OCI-LY1 (cell line): Measurements from ENCODE around the gene LRP8.

Experiments
- H2AFZ ChIP-seq: fragments of 200-600 bp; sonication (generic), shearing (Covaris generic); 2 replicates; pipeline ENCODE4 v1.6.0; 2014; ENCODE audit warnings: antibody characterized with exemption, mild to moderate bottlenecking, low read length
- H3F3A ChIP-seq: fragments of 200-600 bp; sonication (generic), shearing (Covaris generic); 2 replicates; pipeline ENCODE4 v1.6.0; 2014; ENCODE audit warnings: mild to moderate bottlenecking, antibody characterized with exemption, low read length, moderate library complexity; ENCODE audit not compliant: insufficient read depth
- H3K27ac ChIP-seq: fragments of 200-600 bp; sonication (generic); 2 replicates; pipeline ENCODE4 v1.5.1; 2014; ENCODE audit warnings: low read length, mixed run types, mild to moderate bottlenecking, low read depth; ENCODE audit not compliant: poor library complexity, severe bottlenecking
- H3K27me3 ChIP-seq: fragments of 200-600 bp; sonication (generic); 2 replicates; pipeline ENCODE4 v1.6.0; 2014; ENCODE audit warnings: antibody characterized with exemption, mild to moderate bottlenecking, low read length, moderate library complexity; ENCODE audit not compliant: insufficient read depth
- H3K36me3 ChIP-seq: fragments of 200-600 bp; sonication (generic); 2 replicates; pipeline ENCODE4 v1.6.1; 2014; ENCODE audit warnings: mild to moderate bottlenecking, antibody characterized with exemption, low read length, moderate library complexity, mixed read lengths; ENCODE audit not compliant: insufficient read depth
- H3K4me1 ChIP-seq: fragments of 200-600 bp; sonication (generic); 2 replicates; pipeline ENCODE4 v1.5.1; 2014; ENCODE audit warnings: mild to moderate bottlenecking, low read length, moderate library complexity; ENCODE audit not compliant: insufficient read depth, severe bottlenecking
- H3K4me2 ChIP-seq: fragments of 200-600 bp; sonication (generic), shearing (Covaris generic); 2 replicates; pipeline ENCODE4 v1.6.1; 2014; ENCODE audit warnings: low read length
- H3K4me3 ChIP-seq: fragments of 200-600 bp; sonication (generic); 2 replicates; pipeline ENCODE4 v1.5.1; 2014; ENCODE audit warnings: low read length, low read depth, mild to moderate bottlenecking, mixed read lengths; ENCODE audit not compliant: poor library complexity, severe bottlenecking
- H3K79me2 ChIP-seq: fragments of 200-600 bp; shearing (Covaris generic); 2 replicates; pipeline ENCODE4 v1.6.1; 2016; ENCODE audit warnings: mixed run types, low read length, mixed read lengths; ENCODE audit not compliant: insufficient read depth
- H3K9ac ChIP-seq: fragments of 200-600 bp; sonication (generic), shearing (Covaris generic); 2 replicates; pipeline ENCODE4 v1.6.1; 2014; ENCODE audit warnings: mild to moderate bottlenecking, low read length, mixed read lengths
- H3K9me2 ChIP-seq: fragments of 200-600 bp; sonication (generic), shearing (Covaris generic); 2 replicates; pipeline ENCODE4 v1.6.1; 2014; ENCODE audit warnings: low read depth, mild to moderate bottlenecking, low read length, mixed read lengths
- H3K9me3 ChIP-seq: fragments of 200-600 bp; shearing (Covaris generic); 2 replicates; pipeline ENCODE4 v1.6.1; 2014; ENCODE audit warnings: low read length, mixed read lengths
- H4K20me1 ChIP-seq: fragments of 200-600 bp; sonication (generic), shearing (Covaris generic); 2 replicates; pipeline ENCODE4 v1.6.0; 2016; ENCODE audit warnings: mild to moderate bottlenecking, low read length; ENCODE audit not compliant: insufficient read depth
- CTCF ChIP-seq: fragments of 200-600 bp; sonication (generic), shearing (Covaris generic); IDR thresholded peaks from 2 replicates; pipeline ENCODE4 v1.5.1; 2017; ENCODE audit warnings: mild to moderate bottlenecking, antibody characterized with exemption, low read length, moderate library complexity, mixed read lengths
- EZH2 ChIP-seq: fragments of 200-600 bp; sonication (generic), shearing (Covaris generic); IDR thresholded peaks from 2 replicates; pipeline ENCODE4 v1.8.0; 2017; ENCODE audit warnings: borderline replicate concordance, mixed run types, mild to moderate bottlenecking, antibody characterized with exemption, low read length, moderate library complexity, mixed read lengths

Gene LRP8

DNA sequence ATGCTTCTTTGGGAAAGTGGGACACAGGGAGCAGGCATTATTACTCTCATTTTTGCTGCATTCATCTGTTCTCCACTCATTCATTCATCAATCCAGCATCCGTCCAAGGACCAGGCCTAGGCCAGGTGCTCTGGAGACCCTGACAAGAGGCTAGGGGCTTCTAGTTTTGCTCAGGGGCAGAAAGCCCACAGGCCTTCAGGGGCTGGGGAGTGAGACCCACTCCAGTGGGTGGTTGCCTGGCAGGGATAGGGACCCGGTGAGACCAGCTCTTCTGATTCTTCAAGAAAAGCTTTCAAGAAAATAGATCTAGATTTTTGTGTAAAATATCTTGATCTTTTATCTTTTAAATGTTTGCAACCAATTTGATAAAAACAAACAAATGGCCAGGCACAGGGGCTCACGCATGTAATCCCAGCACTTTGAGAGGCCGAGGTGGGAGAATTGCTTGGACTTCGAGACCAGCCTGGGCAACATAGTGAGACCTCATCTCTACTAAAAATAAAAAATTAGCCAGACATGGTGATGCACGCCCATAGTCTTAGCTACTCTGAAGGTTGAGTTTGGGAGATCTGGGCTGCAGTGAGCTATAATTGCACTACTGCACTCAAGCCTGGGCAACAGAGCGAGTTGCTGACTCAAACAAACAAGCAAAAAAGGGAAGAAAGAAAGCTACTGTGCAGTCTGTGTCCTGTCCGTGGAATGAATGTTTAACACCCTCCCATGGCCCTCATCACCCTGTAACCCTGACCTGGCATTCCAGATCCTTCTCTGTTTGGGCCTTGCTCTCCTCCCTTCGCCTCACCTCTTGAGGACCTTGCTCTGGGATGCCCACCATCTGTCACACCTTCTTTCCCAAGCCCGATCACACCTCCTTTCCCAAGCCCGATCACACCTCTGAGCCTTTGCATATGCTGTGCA is 17.3 kb upstream of the LRP8 start:
- Histone ChIP-seq H4K20me1 (no peaks in the 10 kb centered on the region), H3K9me3 (no peaks in the 10 kb centered on the region)
- TF ChIP-seq EZH2 = no peak
- no peak for TF ChIP-seq CTCF

DNA sequence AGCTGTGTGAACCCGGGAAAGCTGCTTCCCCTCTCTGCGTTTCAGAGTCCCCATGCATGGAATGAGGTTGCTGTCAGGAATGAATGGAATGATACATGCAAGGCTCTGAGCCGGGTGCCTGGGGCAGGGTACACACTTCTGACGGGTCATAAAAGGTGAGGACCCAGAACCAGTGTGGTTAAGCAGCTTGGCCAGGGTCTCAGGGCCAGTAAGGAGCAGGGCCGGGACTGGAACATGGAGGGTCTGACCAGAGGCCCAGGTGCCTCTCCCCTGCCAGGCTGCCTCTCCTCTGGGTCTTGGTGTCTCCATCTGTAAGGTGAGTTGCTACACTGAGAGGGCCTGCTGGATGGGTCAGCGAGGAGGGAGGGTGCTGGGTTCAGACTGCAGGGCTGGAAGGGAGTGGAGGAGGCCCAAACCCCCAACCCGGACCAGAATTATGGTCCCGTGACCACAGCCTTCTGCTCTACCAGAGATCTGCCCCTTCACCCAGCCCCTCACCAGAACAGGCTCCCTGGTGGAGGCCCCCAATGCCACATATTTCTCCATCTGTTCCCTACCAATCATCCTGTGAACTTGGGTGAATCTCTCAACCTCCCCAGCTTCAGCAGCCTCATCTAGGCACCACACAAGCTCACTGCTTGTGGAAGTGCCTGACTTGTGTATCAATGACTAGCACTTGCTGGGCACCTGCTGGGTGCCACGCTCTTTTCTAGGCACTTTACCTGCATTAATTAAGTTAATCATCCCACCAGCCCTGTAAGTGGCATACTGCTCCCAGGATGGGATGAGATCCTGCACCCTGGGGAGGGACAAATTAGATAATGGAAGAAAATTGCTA is 16.2 kb upstream of the LRP8 start:
- Histone ChIP-seq H3K4me3 (no peak overlapping the region), H3K9me2 (no peaks in the 10 kb centered on the region), H3K27ac (no peak overlapping the region), H2AFZ (no peak overlapping the region), H3K9me3 (no peaks in the 10 kb centered on the region), H3K4me1 (no peaks in the 10 kb centered on the region), H3K27me3 (no peaks in the 10 kb centered on the region), H3K4me2 (no peak overlapping the region), H4K20me1 (no peaks in the 10 kb centered on the region), H3K36me3 (no peaks in the 10 kb centered on the region; the same call in 1 of the 2 replicates), H3K9ac (no peak overlapping the region), H3K79me2 (no peaks in the 10 kb centered on the region), H3F3A (no peaks in the 10 kb centered on the region)
- TF ChIP-seq EZH2 (no peak), CTCF (no peak)

More for the DNA sequence above, 17.3 kb upstream of the LRP8 start:
- Histone ChIP-seq H3K27ac (no peak overlapping the region), H3K4me1 (no peaks in the 10 kb centered on the region), H3K4me2 (no peak overlapping the region), H3K9me2 (no peaks in the 10 kb centered on the region), H3K36me3 (no peaks in the 10 kb centered on the region), H3K79me2 (no peaks in the 10 kb centered on the region), H3K27me3 (no peaks in the 10 kb centered on the region), H3K4me3 (no peak overlapping the region), H3F3A (no peaks in the 10 kb centered on the region), H2AFZ (no peak overlapping the region), H3K9ac (no peak overlapping the region)

GRCh38 chr1:53342735-53343470 is 15.0 kb upstream of the LRP8 start:
- no peaks in the 10 kb centered on the region for H3K4me1 ChIP-seq
- no peak overlapping the region for H3K4me3 ChIP-seq
- H4K20me1 ChIP-seq = no peaks in the 10 kb centered on the region
- no peak overlapping the region for H3K9ac ChIP-seq
- no peak for TF ChIP-seq CTCF
- TF ChIP-seq EZH2 = no peak
- H3K79me2 ChIP-seq = no peaks in the 10 kb centered on the region
- no peak overlapping the region for H3K27ac ChIP-seq
- no peaks in the 10 kb centered on the region for H3K9me2 ChIP-seq
- H3K27me3 ChIP-seq = no peaks in the 10 kb centered on the region
- H2AFZ ChIP-seq = no peak overlapping the region
- H3K4me2 ChIP-seq = no peak overlapping the region
- no peaks in the 10 kb centered on the region for H3F3A ChIP-seq
- no peaks in the 10 kb centered on the region for H3K9me3 ChIP-seq
- H3K36me3 ChIP-seq = no peaks in the 10 kb centered on the region; the same call in 1 of the 2 replicates
